A549 treated with Mapracorat at 1 μM for 4 hours (cell line): ENCODE measurements around the gene LINGO1. TPM values are rescaled to one million over a fixed set of nuclear protein-coding genes. Genes with fewer than 3 reads are reported as not detected.

ENCODE experiments used
- total RNA-seq: library from RNA; stranded (reverse); fragments of 200-300 nt; extraction: Qiagen RNA extraction; gene quantifications from 5 replicates; pipeline ENCODE4 v1.2.3, GENCODE V29; 2022

The LINGO1 gene
- total RNA-seq = 6.0 to 10.4 TPM (median 9.8 TPM) in 5 replicates

GRCh38 chr15:77632534-77633133 is at the start of gene LINGO1:
TSS of gene LINGO1 (minus strand) at chr15:77632912. CDS start at chr15:77632315, 597 bp downstream.

Other genes starting within 250 kb of the LINGO1 start
- 4.6 to 9.7 TPM (median 7.2 TPM) in 5 replicates for gene PEAK1, start 212.8 kb downstream of the LINGO1 start, total RNA-seq
- 23.0 to 27.2 TPM (median 25.0 TPM) in 5 replicates for gene HMG20A, start 212.0 kb downstream of the LINGO1 start, total RNA-seq